Frontal cortex (tissue), 4 donors: ENCODE results near the gene SLC4A7. TPM values are rescaled to one million over a fixed set of nuclear protein-coding genes. Genes with fewer than 3 reads are reported as not detected.
"Not testable (repeated sequence)": the region's sequence is repeated elsewhere in the genome, so short reads cannot be mapped to it uniquely, and the experiment has no call there.

Experiments used
- DNase-seq, 2 donors: peaks; one replicate each; pipeline ENCODE4 v3.0.0; 2012; ENCODE audit warnings: low spot score in 2 of 2
- FAIRE-seq: peaks from 2 replicates; lab custom pipeline; 2012; peaks lifted over from hg19 to GRCh38; lab: Jason Lieb, UNC
- total RNA-seq: library from RNA; depleted of rRNA; stranded (reverse); fragments of >200 nt; gene quantifications from one replicate; pipeline ENCODE4 v1.2.3, GENCODE V29; 2014
- donor health status: control.
- donor health status: control.
- donor health status: control.

The SLC4A7 gene
- total RNA-seq, 1 donor from 2014 or later, result 658 TPM

GRCh38 chr3:27449530-27450150 lies 34.5 kb downstream of the SLC4A7 start:
- DNase-seq (no peak), FAIRE-seq (no peak)

DNA sequence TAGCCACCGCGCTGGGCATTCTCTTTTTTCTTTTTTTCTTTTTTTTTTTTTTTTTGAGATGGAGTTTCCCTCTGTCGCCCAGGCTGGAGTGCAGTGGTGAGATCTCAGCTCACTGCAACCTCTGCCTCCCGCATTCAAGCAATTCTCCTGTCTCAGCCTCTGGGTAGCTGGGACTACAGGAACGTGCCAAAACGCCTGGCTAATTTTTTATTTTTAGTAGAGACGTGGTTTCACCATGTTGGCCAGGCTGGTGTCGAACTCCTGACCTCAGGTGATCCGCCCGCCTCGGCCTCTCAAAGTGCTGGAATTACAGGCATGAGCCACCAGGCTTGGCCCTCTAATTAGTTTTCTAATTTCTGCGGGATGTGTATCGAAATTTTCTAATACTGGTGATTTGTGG lies 41.2 kb downstream of the SLC4A7 start:
- FAIRE-seq, DNase-seq: not testable (repeated sequence)

- peak; percentile 100 for FAIRE-seq
- not testable (repeated sequence) for DNase-seq
Observed at GRCh38 chr3:27438352-27438751, 45.8 kb downstream of the SLC4A7 start.

GRCh38 chr3:27431116-27431515 lies 53.1 kb downstream of the SLC4A7 start:
- DNase-seq (peak in 1 of 2 donors; percentile 5), FAIRE-seq (no peak)

DNA sequence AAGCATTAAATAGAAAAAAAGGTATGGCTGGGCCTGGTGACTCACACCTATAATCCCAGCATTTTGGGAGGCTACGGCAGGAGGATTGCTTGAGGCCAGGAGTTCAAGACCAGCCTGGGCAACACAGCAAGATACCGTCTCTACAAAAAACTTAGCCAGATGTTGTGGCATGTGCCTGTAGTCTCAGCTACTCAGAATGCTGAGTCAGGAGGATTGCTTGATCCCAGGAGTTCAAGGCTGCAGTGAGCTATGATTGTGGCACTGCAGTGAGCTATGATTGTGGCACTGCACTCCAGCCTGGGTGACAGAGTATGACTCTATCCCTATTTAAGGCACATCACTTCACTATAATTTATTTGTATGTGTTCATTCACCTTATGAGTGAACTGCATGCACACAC lies 54.3 kb downstream of the SLC4A7 start:
- FAIRE-seq, result no peak
- DNase-seq, result no peak

DNA sequence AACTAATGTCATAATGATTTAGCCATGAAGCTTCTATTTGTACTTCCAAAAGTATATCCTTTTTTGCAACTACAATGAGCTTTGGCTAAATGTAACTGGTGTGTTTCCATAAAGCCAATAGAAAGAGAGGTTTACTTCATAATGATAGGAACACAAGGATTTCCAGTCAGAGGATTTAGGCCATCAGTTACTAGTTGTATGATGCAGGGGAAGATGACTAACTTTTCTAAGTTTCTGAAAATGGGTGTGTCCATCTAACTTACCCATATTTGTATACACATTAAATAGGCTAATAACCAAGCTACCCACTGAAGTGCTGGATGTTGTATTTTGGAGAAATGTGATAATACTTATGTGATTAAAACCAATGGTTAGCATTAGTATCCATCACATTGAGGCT lies 55.7 kb downstream of the SLC4A7 start:
- no peak for FAIRE-seq

DNA sequence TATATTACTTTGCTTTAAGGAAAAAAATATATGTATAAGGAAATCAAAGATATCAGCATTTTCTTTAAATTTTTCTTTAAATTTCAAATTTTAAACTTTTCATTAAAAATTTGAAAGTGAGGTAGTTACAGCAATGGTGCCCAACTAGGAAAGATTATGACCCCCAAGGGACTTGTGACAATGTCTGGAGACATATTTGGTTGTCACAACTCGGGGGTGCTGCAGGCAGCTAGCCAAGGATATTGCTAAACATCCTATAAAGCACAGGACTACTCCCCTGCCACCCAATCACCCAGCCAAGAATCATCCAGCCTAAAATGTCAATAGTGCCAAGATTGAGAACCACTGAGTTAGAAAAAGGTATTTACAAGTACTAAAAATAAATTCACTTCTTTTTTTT lies 57.3 kb downstream of the SLC4A7 start:
- DNase-seq (no peak), FAIRE-seq (no peak)

More for the DNA sequence above, 55.7 kb downstream of the SLC4A7 start:
- no peak for DNase-seq

DNA sequence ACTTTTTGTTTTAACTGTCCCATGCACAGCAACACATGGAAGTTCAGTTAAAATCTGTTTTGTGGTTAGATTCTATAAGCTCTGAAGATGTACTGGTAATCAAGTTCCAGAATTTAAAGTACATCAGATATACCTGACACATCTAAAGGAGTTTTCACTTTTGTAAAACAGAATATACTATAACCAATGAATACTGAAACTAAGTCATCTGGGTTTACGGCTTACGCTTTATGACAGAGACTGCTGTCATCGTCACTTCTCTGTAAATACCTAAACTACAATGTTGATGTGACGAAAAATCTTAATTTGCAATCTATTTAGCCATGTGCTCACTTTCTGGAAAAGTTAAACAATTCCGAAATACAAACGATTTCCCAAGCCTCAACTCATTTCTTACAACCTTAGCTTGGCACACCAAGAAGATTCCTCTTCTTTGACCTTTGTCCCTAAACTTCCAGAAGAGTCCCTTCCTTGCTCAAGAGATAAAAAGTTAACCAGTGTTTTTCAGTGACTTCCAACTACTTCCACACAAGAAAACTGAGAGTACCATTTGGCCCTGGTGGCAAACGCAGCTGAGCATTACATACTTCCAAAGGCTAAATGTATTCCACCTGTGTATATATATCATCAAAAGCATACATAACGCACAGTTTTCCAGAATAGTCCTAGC lies 58.2 kb downstream of the SLC4A7 start:
- DNase-seq, result no peak
- no peak for FAIRE-seq

DNA sequence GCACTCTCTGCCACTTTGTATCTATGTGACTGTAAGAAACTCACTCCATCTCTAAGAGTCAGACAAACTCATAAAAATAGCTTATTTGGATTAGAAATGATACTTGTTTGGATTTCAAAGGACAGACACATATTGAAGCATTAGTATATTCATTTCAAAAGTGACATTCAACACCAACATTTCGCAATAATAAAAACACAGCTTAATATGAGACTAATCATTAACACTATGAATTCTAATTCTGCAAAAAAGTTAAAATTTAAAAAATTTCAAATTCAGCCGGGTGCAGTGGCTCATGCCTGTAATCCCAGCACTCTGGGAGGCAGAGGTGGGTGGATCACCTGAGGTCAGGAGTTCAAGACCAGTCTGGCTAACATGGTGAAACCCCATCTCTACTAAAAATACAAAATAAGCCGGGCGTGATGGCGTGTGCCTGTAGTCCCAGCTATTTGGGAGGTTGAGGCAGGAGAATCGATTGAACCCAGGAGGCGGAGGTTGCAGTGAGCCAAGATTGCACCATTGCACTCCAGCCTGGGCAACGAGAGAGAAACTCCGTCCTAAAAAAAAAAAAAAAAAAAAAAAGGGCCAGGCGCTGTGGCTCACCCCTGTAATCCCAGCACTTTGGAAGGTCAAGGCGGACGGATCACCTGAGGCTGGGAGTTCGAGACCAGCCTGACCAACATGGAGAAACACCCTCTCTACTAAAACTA lies 59.2 kb downstream of the SLC4A7 start:
- DNase-seq, FAIRE-seq: not testable (repeated sequence)

GRCh38 chr3:27423463-27423862 lies 60.7 kb downstream of the SLC4A7 start:
- DNase-seq (no peak), FAIRE-seq (no peak)

- FAIRE-seq (no peak), DNase-seq (no peak)
Observed at GRCh38 chr3:27422617-27423016, 61.6 kb downstream of the SLC4A7 start.

GRCh38 chr3:27415202-27415601 lies 69.0 kb downstream of the SLC4A7 start:
- FAIRE-seq (no peak), DNase-seq (no peak)

DNA sequence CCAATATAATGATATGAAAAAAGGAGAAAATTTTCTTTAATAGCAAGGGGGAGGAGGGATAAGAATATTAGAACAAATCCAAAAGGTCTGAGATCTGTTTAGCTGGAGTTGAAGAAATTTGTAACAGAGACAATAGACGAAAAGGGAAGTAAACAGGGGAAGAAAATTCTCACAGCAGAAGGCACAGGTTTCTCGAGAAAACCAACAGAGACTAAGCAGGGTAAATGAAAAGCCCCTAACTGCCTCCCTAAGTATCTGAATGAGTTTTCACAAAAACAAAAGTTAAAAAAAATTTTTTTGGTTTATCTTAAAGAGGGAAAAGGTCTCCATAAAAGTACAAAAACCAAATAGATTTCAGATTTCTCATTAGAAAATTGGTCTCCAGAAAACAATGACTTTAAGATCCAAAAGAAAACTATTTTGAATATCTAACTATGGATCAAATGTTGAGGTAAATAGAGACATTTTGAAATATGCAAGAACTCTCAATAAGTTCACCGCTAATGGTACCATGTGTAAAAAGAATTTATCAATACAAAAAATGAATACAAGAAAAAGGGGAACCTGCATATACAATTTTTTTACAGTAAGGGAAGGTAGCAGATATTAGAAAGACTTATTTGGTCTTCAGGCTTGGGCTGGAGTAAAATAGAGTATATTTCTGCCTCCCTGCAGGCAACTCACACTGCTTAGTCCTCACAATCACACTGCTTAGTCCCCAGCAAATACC lies 91.1 kb downstream of the SLC4A7 start:
- DNase-seq, result no peak
- FAIRE-seq, result no peak

GRCh38 chr3:27392414-27392813 lies 91.8 kb downstream of the SLC4A7 start:
- DNase-seq, FAIRE-seq: not testable (repeated sequence)

- no peak for FAIRE-seq
Observed at GRCh38 chr3:27391796-27392195, 92.4 kb downstream of the SLC4A7 start.

DNA sequence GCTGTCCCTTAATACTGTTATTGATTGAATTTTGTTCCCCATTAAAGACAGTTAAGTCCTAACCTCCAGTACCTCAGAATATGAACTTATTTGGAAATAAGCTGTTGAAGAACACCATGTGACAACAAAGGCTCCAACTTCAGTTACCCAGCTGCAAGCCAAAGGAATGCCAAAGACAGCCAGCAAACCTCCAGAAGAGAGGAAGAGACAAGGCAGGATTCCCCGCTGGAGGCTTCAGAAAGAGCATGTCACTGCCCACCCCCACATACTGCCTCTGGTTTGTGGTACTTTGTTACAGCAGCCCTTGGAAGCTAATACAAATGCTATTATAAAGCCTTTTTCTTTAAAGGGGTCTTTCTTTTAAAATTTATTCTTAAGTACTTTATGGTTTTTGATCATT lies 96.6 kb downstream of the SLC4A7 start:
- DNase-seq (no peak), FAIRE-seq (no peak)

More at GRCh38 chr3:27391796-27392195, 92.4 kb downstream of the SLC4A7 start:
- no peak for DNase-seq

DNA sequence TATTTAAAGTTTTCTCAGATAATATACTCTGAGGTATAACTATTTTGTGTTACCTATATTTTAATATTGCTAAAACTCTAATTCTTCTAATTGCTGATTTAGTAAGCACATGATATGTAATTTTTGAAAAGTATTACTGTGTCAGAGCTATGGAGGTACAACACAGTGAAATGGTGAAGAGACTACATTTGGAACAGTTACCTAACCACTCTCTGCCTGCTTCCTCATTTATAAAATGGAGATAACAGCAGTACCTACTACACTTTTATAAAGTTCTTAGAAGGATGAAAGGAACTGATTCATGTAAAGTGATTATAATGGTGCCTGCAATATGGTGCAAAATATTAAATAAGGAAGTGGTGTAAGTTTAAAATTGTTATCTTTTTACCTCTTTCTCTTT lies 98.7 kb downstream of the SLC4A7 start:
- DNase-seq, result no peak
- no peak for FAIRE-seq

GRCh38 chr3:27384191-27384590 lies 100.0 kb downstream of the SLC4A7 start:
- FAIRE-seq, result no peak

DNA sequence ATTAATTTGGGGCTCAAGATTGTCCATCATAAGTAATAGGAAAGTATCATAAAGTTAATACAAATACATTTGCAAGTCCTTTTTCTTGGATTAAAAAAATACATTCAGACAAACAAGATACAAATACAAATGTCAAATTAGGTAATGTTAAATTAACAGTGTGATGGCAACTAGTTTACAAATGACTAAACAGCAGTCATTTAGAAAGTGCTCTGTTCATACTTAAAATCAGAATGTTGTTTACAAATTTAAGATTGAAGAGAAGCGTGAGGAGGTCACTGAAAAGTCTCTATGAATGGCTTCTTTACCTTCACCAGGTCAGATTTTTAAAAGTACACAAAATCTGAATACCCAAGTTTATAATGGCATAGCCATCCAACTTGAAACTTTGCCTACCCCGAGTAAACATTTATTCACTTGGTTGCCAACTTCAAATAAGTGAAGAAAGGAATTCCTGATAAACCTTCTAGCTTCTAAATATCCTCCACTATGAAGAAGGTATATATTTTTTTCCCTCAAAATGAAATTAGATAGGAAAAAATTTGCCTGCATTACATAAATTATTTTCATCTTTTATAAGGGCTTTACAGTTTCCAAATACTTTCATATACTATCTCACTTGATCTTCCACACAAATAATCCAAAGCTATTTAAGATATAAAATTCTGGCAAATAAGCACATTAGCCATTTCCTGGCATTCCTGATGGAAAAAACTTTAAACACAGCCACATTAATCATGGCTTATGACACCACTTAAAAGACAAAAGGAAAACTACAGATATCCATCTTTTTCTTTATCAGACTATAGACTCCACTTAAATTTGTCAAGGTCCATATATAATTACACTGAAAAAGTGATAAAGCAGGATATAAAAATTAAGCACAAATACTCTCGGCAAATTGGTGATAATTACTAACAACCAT lies 103.5 kb downstream of the SLC4A7 start:
- DNase-seq, result no peak
- no peak for FAIRE-seq

More at GRCh38 chr3:27384191-27384590, 100.0 kb downstream of the SLC4A7 start:
- no peak for DNase-seq
